COLO668 (cell line): Measurements from ENCODE around the gene HLA-B.

Experiments
- DNase-seq: peaks from one replicate; lab custom pipeline; 2025; ENCODE audit not compliant: unreplicated experiment; lab: John Stamatoyannopoulos, UW

The HLA-B gene

GRCh38 chr6:31353384-31353945 is 3.5 kb downstream of the HLA-B start:
- no peak for DNase-seq

GRCh38 chr6:31352683-31353383 is 4.1 kb downstream of the HLA-B start:
- DNase-seq: no peak

DNA sequence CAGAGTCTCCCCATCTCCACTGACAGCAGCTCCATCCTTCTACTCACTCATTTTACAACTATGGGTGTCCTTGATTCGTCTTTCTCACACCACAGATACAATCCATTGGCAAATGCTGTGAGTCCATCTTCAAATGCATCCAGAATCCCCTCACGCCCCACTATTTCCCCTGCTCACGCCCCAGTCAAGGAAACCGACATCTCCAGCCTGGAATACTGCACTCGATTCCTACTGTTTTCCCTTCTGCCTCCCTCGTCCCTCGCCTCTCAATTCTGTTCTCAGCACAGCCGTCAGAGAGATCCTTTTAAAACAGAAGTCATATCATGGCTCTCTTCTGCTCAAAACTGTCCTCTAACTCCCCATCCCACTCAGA is 4.7 kb downstream of the HLA-B start:
- DNase-seq: no peak

DNA sequence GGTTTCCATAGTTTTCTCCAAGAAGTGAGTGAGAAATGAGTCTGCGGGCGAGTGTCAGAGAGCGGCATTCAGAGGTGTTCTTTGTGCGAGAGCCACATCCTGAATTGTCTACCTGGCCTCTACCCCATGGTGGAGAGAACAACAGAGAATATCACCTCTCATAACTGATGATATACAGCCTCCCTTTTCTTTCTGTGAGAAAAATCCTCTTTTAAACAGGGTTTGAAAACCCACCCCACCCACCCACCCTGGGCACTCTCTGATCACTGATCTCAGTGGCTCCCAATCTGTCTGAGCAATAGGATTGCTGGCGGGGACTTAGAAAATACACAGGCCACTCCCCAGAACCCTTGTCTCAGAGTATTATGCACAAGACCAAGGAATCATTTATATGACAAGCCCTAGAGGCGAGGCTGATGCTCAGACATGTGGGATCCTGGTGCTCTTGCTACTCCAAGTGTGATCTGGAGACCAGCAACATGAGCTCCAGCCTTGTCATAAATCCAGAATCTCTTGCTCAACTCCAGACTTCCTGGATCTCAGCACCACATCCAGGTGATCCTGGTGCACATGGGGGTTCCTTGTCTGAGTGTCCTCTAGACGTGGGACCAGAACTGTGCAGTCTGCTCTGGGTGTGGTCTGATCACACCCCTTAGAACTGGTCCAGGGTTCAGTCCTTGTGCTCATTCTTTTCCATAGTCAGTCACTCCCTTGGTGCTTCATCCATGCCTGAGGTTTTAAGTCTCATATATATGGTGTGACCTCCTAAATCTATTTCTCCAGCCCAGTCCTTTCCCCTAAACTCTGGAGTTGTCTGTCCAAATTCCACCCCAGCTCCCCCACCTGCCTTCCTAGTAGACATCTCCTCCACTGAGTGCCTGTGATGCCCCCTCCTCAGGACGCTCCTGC is 5.3 kb downstream of the HLA-B start:
- no peak for DNase-seq

GRCh38 chr6:31351033-31351380 is 6.0 kb downstream of the HLA-B start:
- no peak for DNase-seq

DNA sequence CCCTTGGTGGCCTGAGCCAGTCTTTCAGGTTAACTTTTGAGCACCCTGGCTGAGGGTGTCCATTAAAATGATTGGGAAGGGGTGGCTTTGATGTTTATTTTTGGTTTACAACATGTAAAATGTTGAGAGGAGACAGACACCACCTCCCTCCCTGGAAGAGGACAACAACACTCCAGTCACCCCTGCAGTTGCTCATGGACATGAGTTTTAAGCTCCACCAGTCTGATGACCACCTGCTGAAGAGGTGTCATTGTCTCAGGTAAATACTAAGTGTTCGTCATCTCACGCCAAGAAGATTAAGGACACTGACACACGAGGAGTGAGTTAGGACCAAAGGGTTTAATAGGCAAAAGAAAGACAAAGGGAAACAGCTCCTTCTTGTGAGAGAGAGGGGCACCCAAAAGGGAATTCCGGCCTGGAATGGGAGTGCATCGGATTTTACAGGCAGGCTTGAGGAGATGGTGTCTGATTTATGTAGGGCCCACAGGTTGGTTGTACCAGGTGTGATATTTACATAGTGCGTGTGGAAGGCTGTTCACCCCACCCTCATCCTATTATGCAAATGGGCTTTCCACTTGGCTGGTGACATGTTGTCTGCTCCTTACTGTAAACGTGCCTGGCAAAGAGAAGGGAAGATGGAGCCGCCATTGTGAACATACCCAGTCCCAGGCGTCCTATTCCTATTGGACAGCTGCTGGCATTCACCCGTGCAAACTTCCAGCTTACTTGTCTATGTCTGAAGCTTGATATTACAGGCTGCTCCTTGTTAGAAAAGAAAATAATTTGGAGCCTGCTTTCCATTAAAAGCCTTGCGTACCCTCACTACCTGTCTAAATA is 6.6 kb downstream of the HLA-B start:
- no peak for DNase-seq

DNA sequence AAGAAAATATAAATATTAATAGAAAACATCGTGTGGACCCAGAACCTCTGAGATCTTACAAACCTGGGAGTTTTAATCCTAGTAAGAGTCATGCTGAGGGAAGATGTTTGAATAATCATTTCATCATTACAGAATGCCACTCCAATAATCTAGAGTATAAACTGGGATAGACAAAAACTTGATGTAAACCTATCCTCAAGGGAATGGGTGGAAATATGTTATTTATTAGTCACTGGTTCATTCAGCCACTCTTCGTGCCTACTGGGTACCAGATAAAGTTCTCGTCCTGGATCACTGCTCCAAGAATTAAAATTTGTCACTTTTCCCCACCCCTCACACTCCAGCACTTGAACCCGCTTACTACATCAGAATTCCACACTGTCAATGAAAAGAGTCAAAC is 7.7 kb downstream of the HLA-B start:
- DNase-seq: no peak

GRCh38 chr6:31345026-31345730 is 11.8 kb downstream of the HLA-B start:
- no peak for DNase-seq

DNA sequence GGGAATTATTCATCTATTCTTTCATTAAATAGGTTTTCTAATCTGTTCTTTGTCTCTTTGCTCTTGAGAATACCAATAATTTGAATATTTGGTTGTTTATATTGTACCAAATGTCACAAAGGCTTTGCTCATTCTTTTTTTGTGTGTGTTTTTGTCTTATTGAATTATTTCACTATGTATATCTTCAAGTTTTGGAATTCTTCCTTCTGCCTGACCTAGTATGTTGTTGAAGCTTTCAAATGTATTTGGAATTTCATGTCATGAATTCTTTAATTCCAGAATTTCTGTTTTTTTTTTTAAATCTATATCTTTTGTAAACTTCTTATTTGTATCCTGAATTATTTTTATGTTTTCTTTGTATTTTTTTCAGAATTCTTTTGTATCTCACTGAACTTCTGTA is 16.8 kb downstream of the HLA-B start:
- no peak for DNase-seq

GRCh38 chr6:31339210-31339609 is 17.8 kb downstream of the HLA-B start:
- DNase-seq: no peak

DNA sequence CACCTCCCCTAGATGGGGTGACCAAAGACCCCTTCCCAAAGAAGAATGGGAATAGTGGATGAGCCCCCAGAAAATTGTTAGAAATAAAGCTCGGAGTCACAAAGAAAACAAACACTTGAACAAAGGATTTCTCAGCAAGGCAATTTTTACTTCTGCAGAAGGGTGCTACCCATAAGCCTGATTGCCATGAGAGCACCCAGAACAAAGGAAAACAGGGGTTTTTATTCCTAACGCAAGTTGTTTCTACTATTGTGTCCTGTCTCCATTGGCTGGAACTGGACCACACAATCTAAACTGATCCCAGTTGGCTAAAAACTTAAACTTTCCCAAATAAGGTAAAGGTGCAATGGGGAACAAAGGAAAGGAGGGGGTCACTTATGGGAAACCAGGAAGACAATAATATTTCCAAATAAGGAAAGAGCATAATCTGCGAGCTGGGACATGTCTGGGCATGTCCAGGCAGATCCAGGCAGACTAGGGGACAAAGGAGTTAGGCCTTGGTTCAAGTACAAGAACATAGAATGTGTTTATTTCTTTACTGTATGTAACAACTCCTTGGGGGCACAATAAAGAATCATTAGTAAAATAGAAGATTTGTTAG is 20.0 kb downstream of the HLA-B start:
- DNase-seq: no peak

DNA sequence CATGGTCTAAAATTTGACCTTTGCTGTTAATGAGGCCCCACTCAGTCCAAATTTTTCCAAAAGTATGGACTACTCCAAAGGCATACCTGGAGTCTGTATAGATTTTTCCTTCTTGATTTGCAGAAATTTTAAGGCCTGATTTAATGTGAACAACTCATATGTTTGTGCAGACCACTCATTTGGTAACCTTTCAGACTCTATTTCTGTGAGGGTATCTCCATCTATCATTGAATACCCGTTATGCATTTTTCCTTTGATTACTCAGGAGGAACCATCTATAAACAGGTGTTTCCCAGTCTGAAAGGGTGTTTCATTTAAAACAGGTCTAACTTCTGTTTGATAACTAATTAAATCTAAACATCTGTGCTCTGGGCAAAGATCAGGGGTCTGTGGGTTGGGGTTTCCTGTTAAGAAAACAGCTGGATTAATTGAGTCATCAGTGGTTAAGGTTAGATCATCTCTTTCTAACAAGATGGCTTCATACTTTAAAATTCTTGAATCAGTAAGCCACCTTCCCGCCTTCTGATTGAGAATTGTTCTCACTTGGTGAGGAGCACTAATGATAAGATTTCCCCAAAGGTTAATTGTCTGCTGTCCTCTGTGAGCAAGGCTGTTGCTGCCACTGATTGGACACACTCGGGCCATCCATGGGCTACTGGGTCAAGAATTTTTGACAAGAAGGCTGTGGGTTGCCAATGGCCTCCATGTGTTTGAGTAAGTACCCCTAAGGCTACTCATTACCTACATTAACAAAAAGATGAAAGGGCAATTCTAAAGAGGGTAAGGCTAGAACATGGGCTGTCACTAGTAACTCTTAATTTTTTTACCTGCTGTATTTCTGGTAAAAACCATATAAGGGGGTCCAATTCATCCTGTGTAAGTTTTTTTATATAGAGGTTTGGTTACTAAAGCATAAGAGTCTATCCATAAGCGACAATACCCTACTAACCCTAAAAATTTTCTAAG is 24.1 kb downstream of the HLA-B start:
- DNase-seq: no peak

- DNase-seq: no peak
Observed at GRCh38 chr6:31328355-31328960, 28.5 kb downstream of the HLA-B start.

- no peak for DNase-seq
Observed at GRCh38 chr6:31321820-31322219, 35.2 kb downstream of the HLA-B start.

DNA sequence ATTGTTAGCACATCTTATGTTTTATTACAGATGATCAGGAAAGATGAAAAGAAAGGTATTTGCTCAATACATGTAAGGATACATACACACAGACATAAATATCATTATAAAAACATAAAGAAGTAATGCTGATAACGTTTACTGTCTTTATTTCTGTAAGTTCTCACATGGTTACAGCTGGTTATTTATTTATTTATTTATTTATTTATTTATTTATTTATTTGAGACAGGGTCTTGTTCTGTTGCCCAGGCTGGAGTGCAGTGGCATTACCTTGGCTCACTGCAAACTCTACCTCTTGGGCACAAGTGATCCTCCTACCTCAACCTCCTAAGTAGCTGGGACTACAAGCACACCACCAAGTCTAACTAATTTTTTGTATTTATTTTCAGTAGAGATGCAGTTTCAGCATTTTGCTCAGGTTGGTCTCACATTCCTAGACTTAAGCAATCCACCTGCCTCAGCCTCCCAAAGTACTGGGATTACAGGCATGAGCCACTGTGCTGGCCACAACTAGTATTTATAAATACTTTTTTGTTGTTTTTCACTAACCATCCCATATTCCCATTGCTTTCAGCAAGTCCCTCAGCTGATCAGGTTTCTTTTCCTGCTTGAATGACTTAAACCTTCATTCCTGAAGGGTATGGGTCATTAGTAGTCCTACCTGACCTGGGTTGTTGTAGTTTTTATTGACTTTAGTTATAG is 35.8 kb downstream of the HLA-B start:
- DNase-seq: no peak

GRCh38 chr6:31317036-31317435 is 39.9 kb downstream of the HLA-B start:
- peak; percentile 4 for DNase-seq

GRCh38 chr6:31309641-31310040 is 47.3 kb downstream of the HLA-B start:
- no peak for DNase-seq

DNA sequence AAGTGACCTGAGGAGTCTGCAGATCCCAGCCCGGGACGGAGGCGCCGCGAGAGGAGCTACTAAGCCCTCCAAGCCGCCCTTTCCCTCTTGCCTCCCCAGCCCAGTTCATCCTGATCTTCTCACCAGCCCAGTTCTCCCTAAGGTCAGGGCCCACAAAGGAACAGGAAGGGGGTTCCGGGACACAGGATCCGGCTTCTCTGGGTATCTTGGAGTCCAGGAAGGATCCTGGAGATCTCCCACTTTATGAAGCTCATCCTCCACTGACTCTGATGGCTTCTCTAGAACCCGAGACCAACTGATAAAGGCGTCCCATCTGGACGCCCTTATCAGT is 48.2 kb downstream of the HLA-B start:
- DNase-seq: no peak
